Measurements from ENCODE around the gene IFNAR1.

DNA sequence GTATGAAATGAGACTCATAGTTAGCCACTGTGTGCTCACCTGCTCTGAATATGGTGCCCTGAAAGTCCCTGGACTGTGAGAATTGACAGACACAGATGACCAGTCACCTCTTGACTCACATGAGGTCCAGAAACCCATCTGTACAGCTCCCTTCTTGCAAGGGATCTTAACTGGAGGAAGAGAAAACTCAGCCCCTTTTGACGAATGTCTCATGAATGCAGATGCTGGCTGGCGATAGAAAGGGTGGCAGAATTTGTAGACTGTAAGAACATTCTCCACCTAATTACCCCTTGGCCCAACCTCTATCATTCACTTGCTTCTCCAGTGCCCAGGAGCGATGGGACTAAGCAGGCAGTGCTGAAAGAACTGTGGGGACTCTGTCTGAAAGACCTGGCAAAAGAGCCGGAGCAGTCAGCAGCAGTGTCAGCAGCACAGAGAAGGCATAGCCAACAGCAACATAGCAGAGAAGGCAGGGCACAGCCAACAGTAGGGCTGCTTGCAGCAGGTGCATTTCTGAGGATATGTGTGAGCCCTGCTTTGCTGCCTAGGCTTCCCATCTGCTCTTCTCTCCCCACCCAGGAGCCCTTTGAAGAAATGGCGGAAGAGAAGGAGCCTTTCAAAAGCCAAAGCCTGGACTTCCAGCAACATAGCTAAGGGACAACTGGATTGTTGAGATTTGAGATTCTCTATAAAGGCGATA is 52.6 kb downstream of the IFNAR1 start:
- TF ChIP-seq, protein P1, sequence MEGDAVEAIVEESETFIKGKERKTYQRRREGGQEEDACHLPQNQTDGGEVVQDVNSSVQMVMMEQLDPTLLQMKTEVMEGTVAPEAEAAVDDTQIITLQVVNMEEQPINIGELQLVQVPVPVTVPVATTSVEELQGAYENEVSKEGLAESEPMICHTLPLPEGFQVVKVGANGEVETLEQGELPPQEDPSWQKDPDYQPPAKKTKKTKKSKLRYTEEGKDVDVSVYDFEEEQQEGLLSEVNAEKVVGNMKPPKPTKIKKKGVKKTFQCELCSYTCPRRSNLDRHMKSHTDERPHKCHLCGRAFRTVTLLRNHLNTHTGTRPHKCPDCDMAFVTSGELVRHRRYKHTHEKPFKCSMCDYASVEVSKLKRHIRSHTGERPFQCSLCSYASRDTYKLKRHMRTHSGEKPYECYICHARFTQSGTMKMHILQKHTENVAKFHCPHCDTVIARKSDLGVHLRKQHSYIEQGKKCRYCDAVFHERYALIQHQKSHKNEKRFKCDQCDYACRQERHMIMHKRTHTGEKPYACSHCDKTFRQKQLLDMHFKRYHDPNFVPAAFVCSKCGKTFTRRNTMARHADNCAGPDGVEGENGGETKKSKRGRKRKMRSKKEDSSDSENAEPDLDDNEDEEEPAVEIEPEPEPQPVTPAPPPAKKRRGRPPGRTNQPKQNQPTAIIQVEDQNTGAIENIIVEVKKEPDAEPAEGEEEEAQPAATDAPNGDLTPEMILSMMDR (IDR thresholded peaks at IDR 0.05): no peak
- TF ChIP-seq POLR2A (IDR thresholded peaks at IDR 0.05): no peak

All from transverse colon (tissue), 3 donors.